ENCODE measurements around the gene BRWD1.
A peak's percentile ranks its signal among the peaks of the same experiment; 100 is the strongest.

BRWD1 gene

DNA sequence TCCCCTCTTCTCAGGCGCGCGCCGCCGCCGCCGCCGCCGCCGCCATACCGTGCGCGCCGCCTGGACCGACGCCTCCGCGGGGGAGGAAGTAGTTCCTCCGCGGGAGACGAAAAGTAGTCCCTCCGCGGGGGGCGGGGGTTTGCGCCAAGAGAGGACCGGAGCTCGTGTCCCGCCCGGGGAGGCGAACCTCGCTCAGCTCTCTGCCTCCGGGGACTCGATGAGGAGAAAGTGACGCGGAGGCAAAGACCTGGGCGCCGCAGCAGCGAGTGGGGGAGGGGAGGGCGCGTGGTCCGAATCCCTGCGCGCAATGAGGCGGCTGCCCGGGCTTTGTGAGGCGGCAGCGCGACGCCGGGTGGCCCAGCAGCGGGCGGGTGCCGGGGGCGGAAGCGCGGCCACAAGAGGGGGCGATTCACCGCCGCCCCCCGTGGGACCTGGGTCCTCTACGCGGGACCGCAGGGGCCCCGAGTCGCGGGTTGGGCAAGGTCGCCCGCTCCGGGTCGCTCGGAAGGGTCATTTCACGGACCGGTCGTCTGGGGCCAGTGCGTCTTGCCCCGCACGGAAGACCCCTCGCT lies at the start of gene BRWD1:
BRWD1 (minus strand) TSS at position 62 of the 572 bp plus-strand sequence. CDS start 141 bp downstream, outside the sequence.
- DNase-seq = peak; percentile 93

DNA sequence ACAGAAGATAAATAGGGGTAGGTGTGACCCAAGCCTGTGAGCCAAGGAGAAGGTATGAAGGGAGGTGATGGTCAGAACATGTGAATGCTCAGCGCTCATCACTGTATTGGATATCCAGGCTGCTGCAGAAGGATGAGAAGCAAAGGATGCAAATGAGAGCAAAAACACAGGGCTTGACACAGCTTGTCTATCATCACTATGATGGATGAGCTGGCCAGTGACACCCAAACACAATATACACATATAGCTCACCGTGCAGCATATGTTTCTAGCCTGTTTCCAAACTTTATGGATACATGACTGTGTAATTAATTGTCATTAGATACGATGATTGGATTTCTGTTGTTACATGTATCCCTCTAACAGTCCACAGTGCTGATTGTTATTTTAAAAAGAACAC lies 49.3 kb upstream of the BRWD1 start:
- DNase-seq = no peak

DNA sequence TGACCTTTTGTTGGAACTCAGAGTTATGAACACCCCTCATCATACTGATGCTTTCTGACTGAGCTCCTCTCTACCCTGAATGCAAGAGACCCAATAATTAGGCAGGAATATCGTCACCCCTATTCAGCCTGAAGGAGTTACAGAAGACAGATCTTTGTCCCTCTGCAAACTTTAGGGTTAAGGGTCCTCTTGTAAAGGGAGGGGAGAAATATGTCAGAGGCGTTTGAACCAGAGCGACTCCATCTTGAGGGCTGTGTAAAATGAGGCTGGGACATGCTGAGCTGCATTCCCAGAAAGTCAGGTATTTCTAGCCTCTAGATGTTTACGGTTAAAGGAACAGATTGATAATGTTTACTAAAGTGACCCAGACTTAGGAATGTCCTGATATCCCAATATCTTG lies 46.0 kb upstream of the BRWD1 start:
- DNase-seq = no peak

DNA sequence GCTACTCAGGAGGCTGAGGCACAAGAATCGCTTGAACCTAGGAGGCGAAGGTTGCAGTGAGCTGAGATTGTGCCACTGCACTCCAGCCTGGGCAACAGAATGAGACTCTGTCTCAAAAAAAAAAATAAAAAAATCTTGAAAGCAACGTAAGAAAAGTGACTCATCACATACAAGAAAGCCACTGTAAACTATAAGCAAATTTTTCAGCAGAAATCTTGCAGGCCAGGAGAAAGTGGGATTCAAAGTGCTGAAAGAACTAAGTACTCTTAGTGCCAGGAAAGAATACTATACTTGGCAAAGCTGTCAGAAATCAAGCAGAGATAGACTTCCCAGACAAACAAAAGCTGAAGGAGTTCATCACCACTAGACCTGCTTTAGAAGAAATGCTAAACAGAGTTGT lies 39.9 kb upstream of the BRWD1 start:
- DNase-seq = no peak

DNA sequence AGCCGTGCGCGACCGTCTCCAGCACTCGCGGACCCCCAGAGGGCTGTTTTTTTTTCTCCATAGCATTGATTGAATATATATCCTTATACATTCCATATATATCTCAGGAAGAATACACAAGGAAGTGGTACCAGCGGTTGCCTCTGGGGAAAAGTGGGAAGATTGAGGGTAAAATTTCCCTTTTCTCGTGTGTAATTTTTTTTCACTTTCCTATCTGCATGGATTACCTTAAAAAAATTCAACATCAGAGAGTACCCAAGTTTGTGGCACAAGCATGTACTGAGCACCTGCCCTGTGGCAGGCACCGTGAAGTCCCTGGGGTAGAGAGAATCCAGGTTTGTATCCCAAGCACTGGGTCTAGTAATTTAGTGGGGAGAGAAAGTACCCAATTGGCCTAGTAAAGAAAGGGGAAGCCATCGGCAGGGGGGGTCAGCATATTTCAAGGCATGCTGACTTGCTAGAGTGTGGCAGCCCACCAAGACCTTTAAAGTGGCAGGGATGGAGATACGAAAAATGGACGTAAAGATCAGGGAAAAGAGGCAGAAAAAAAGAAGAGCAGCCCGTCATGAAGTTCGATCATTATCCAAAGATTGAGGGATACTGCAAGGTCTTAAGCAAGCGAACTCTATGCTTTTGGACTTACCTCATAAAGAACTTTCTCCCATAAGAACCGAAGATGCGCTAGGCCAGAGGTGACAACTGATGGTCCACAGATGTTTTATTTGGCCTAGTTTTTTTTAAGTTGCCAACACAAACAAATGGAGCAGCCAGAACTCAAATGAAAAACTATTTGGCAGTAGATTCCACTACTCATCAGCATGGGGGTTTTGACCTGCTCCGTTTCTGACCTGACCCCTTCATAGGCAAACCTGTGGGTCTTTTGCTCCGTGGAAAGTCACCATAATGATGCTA lies 36.9 kb upstream of the BRWD1 start:
- no peak for DNase-seq

DNA sequence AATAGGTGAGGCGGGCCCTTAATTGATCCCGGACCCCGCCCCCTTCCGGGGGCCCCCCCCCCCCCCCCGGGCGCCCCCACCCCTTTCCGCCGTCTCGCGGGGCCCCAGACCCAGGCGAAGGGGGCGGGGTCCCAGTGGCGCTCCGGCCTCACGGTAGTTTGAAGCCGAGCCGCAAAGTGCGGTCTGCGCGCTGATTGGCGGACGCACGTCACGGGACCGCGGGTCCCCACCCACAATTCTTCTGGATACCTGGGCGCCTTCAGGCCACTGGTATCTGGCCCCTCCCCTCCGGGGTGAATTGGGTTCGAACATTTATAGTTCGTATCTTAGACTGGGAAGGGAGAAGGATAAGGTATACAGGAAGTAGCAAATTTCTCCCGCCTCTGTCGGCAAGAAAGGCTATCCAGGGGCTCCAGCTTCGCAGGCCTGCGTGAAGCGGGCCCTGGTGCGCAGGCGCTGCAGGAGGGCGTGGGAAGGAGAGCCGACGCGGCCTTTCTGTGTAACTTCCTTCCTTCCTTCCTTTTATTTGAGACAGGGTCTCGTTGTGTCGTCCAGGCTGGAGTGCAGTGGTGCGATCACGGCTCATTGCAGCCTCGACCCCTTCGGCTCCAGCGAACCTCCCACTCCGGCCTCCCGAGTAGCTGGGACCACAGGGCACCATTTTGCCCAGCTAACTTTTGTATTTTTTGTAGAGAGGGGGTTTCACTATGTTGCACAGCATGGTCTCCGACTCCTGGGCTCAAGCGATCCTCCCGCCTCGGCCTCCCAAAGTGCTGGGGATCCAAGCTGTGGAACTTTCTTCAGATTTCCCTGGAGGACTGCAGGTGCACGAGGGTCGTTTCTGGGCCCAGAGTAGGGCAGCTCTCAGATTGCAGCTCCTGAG lies 36.0 kb upstream of the BRWD1 start:
- DNase-seq = peak; percentile 94

DNA sequence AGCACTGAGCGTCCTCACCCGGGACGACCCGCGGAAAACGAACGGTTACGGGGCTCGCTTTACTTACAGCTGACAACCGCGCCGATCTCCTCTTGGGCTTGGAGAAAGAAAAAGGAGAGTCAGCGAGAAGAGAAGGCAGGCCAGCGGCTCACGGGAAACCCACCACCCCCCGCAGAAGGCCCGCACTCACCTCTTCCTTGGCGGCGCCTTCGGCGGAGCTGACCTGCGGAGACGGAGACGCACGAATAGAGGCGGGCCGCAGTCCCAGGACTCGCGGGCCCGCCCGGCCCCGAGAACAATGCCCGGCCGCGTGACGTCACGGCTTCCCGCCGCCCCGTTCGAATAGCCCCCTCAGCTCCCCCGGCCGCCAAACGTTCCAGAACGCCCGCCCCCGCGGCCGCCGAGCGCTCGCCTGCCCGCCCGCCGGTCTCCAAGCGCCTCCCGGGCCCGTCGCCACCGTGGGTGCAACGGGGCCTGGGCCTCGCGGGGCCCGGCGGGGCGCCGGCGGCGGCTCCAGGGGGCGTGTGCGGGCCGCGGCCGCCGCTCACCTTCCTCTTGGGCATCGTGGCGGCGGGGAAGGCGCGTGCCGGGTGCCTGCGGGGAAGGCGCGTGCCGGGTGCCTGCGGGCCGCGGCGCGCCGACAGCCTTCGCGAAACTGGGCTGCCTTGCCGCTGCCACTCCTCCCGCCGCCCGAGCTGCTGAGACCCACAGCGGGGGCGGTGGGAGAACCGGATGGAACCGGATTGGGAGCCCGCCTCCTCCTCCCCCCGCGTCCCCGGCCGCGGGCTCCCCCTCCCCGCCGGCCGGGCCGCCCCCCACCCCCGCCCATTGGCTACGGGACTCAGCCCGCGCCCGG lies 35.2 kb upstream of the BRWD1 start, which contains the start of gene HMGN1:
HMGN1 (minus strand) TSS at position 734 of the 856 bp plus-strand sequence; CDS start at position 563, 171 bp downstream.
- peak; percentile 93 for DNase-seq

DNA sequence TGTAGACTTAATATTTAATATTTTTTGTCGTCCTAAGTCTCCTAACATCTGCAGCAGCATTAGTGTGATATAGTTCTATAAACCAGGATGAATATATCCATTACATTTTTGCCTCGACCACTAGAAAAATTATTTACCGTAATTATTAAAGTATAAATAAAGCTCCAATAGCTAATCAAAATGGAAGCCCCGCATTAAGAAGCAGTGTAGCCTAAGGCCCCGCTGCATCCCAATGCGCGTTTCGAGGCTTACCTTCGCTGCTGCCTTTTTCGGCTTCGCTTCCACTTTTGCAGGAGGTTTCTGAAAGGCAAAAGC lies 34.6 kb upstream of the BRWD1 start:
- no peak for DNase-seq

DNA sequence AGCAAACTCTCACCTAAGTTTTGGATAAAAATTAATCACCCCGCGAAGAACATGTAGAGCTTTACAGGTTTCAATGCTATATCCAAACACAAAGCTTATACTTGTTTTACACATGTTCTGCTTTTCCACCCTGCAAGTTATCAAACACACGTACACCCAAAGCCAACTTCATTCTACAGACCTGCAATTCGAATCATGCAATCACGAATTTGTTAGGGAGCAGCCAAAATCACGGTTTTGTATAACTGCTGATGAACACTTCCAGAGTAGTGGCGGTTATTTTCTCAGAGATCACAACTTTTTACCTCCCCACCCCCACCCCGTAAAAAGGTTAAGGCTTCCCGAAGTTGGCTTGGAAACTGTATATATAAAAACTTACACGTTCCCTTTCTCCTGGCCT lies 34.1 kb upstream of the BRWD1 start:
- no peak for DNase-seq

DNA sequence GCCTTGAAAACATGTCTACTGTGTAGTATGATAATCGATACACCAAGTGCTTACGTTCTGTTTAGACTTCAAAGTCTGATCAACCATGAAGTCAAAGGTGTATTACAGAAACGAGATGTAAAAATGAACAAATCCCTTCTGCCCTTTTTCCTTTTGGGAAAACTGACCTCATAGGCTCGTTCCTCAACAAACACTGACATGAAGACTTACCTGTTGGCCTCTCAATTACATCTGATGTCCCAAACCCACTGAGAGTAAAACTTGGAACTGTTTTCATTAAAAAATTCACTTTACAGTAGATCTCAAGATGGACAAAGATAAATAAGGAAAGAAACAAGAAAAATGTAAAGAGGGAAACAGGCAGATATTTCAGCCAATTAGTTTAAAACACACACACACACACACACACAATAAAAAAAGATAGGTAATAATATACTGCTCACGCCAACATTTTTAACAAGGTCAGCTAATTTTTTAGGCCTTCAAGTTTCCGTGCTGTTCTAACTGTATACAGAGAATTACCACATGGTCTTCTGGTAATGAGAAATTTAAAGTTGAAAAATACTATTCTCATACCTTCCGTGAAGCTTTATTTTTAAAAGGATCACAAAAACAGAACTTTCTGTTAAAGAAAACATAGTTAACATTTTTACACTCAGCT lies 33.4 kb upstream of the BRWD1 start:
- DNase-seq = no peak

DNA sequence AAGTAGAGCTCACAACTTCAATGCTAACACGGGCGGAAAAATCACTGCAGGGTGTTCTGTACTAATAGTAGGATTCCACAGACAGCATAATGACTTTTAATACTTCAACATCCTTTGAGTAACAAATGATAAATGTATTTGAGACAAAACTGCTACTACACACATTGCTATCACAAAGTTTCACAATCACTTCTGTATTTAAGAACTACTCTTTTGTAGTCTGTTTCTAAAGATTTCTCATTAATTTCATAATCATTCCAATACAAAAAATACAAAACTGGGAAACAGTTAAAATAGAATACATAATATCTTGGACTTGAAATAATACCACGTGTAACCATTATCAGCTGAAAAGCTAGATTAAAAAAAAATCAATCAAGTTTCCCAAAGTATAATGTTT lies 32.8 kb upstream of the BRWD1 start:
- DNase-seq = no peak

DNA sequence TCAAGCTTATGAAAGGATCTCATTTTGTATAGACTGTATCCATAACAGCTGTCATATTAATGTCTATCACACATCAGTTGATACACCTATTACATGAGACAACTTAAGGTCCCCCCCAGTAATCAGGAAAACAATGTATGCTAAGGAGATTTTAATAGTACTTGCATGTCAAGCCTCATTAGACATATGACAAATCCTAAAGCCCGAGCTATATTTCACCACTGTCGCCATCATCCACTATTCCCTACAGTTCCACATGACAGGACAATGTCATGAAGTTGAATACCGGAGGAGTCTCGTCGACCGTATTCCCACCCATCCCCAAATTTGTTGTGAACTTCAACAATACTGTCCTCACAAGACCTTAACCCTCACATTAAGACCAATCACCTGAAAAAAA lies 32.0 kb upstream of the BRWD1 start:
- no peak for DNase-seq

DNA sequence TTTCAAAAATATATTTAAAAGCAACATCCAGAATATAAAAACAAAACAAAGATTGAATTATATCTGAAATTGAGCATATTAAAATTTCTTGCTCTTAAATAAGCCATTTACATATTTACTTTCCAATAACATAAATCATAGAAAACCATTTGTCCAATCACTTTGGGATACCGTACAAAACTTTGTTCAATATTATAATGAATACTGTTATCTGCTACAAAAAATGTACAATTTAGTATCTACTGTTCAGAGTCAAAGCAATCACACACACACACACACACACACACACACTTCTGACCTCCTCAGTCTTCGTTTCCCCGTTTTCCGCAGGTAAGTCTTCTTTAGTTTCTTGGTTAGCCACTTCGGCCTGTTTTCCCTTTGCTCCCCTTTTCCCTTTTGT lies 31.4 kb upstream of the BRWD1 start:
- DNase-seq = no peak

DNA sequence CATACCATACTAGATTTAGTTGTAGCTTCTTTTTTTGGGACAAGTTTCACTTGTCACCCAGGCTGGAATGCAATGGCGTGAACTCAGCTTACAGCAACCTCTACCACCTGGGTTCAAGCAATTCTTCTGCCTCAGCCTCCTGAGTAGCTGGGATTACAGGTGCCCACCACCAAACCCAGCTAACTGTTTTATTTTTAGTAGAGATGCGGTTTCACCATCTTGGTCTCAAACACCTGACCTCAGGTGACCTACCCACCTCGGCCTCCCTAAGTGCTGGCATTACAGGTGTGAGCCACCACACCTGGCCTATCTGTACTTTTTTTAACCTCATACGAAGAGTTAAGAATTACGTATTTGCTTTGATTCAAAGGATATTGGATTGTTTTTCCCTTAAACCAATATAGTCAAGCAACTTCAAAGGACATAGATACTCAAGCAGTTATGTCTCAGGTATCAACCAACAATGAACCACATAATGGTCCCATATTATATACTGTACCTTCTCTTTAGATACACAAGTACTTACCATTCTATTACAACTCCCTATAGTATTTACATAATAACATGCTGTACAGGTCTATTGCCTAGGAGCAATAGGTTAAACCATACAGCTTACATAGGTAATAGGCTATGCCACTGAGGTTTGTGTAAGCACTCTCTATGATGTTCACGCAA lies 28.0 kb upstream of the BRWD1 start:
- DNase-seq = no peak

DNA sequence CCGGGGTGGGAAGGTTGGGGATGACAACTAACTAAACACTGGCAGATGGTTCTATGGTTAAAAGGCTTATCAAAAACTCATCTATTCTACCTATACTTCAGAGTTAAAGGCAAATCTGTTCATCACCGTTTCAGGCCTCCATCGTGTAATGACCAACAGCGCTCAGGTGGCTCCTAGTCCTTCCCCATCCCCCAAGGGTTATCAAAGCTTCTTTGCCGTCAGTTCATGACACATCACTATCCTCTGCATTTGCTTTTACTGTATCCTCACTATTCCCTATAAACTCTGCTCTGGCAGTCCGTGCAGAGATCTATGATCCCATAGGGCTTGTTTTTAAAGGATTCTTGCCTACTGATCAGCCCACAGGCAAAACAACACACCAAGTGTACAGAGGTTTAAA lies 27.3 kb upstream of the BRWD1 start:
- DNase-seq = no peak

DNA sequence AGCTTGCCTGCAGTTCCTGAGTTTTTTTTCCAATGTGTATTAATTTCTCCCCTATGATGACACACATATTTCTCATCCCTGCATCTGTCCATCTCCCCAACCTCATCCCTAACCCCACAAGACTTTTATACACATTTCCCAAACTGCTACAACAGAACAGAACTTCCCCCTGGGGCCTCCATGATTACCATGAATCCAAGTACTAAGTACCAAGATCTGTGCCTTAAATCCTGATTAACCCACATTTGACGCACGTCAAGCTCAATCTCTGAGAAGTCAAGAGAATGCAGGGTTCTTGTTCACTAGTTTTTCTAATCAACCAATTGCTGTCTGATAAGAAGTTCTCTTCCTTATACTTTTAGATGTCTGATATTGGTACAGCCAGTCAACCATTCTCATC lies 25.8 kb upstream of the BRWD1 start:
- DNase-seq = no peak

DNA sequence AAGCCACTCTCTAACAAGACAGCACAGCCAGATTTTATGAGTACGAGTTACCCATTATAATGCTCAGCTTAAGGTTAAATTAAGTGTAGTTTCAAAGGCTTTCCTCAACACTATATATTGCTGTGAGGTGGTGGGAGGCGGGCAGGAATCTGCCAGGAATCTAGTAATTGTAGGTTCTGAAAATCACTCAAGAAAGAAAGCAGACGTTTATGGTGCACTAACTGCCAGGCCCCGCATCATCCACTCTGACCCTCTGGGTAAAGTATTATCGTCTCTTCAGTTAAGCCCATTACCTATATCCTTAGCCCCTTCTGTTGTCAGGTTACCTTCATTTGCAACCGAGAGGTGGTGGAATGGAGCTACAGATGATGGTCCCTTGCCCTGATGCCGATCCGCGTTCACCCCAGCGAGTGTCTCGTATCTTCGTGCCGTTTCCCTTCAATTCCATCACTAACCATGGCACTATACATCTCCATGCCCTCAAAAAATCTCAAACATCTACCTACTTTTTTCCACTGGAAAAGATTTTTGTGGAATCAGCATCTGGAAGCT lies 23.1 kb upstream of the BRWD1 start:
- no peak for DNase-seq

DNA sequence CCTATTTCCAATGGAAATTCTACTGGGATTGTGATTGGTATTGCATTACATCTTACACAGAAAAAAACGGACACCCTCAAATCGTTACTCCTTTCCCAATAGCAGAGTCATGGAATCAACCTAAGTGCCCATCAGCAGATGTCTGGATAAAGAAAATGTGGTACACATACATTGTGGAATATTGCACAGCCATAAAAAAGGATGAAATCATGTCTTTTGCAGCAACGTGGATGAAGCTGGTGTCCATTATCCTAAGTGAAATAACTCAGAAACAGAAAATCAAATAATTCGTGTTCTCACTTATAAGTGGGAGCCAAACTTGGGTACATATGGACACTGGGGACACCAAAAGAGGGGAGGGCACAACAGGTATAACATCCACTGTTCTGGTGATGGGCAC lies 21.2 kb upstream of the BRWD1 start:
- DNase-seq = no peak

DNA sequence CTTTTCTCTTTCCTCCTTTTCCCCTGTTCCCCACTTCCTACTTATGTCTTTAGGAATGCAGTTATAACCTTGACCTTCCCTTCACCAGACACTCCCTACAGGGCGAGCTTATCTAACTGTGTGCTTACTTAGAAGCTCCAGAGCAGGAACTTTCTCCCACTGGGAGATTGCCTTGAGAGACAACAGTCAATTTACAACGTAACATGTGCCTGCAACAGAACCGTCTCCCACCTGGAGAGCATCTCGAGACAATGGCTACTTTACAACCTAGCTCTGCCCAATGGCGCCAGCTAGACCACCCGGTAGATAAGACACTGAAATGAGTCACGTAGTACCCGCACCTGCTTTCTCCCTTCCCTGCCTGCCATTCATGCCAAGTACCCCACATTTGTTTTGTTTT lies 18.7 kb upstream of the BRWD1 start:
- DNase-seq = no peak

DNA sequence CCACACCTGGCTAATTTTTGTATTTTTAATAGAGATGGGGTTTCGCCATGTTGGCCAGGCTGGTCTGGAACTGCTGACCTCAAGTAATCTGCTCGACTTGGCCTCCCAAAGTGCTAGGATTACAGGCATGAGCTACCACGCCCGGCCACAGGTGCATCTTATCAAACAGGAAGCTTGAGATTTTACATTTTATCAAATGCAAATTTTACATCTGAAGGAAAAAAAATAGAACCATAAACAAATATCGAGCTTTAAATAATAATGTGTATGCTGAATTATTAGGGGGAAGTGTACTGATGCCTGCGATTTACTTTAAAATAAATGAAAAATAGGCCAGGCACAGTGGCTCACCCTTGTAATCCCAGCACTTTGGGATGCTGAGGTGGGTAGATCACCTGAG lies 16.6 kb upstream of the BRWD1 start:
- no peak for DNase-seq

DNA sequence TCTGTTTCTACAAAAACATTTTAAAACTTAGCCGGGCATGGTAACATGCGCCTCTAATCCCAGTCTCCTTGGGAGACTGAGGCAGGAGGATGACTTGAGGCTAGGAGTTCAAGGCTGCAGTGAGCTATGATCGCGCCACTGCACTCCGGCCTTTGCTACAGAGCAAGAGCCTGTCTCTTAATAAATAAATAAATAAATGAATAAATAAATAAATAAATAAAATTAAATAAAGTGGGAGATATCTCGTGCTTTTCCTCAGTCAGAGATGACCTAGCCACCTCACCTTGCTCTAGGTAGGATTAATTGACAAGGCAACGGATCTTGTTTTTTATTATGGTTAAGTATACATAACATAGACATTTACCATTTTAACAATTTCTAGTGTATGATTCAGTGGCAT lies 14.3 kb upstream of the BRWD1 start:
- DNase-seq = no peak
